ENCODE results near the gene LRRC27.
A peak's percentile ranks its signal among the peaks of the same experiment; 100 is the strongest.
"Not testable (repeated sequence)": the region's sequence is repeated elsewhere in the genome, so short reads cannot be mapped to it uniquely, and the experiment has no call there.

GRCh38 chr10:132352462-132353308 is 20.7 kb downstream of the LRRC27 start:
- peak; percentile 77 for TF ChIP-seq CTCF (IDR thresholded peaks at IDR 0.05)
- TF ChIP-seq EZH2 (IDR thresholded peaks at IDR 0.05; ENCODE audit: borderline replicate concordance, insufficient read depth, low read depth, low read length, poor library complexity, severe bottlenecking), result not testable (repeated sequence)
